ENCODE results near the gene PSIP1.
"Not testable (repeated sequence)": the region's sequence is repeated elsewhere in the genome, so short reads cannot be mapped to it uniquely, and the experiment has no call there.

PSIP1 gene

GRCh38 chr9:15501803-15502202 is 9.0 kb downstream of the PSIP1 start:
- DNase-seq: no peak

GRCh38 chr9:15501179-15501578 is 9.6 kb downstream of the PSIP1 start:
- no peak for DNase-seq

GRCh38 chr9:15499139-15499538 is 11.6 kb downstream of the PSIP1 start:
- no peak for DNase-seq

GRCh38 chr9:15498246-15498995 is 12.3 kb downstream of the PSIP1 start:
- DNase-seq: no peak

GRCh38 chr9:15492485-15493150 is 18.2 kb downstream of the PSIP1 start:
- DNase-seq: no peak

GRCh38 chr9:15491950-15492349 is 18.8 kb downstream of the PSIP1 start:
- no peak for DNase-seq

- no peak for DNase-seq
These were observed 24.7 kb downstream of the PSIP1 start for GRCh38 chr9:15485836-15486666.

- no peak for DNase-seq
These were observed 26.0 kb downstream of the PSIP1 start for GRCh38 chr9:15484802-15485201.

GRCh38 chr9:15482146-15482545 is 28.6 kb downstream of the PSIP1 start:
- DNase-seq: no peak

- DNase-seq: no peak
These were observed 30.7 kb downstream of the PSIP1 start for GRCh38 chr9:15480028-15480427.

- no peak for DNase-seq
These were observed 34.7 kb downstream of the PSIP1 start for GRCh38 chr9:15475923-15476536.

- DNase-seq: no peak
These were observed 40.9 kb downstream of the PSIP1 start for GRCh38 chr9:15469862-15470261.

GRCh38 chr9:15469406-15469805 is 41.4 kb downstream of the PSIP1 start:
- DNase-seq: no peak

GRCh38 chr9:15468145-15468544 is 42.6 kb downstream of the PSIP1 start:
- DNase-seq: no peak

- DNase-seq: no peak
These were observed 49.2 kb downstream of the PSIP1 start for GRCh38 chr9:15461601-15462000.

- no peak for DNase-seq
These were observed 49.7 kb downstream of the PSIP1 start for GRCh38 chr9:15461056-15461455.

- no peak for DNase-seq
These were observed 56.8 kb downstream of the PSIP1 start for GRCh38 chr9:15453956-15454355.

GRCh38 chr9:15444141-15444540 is 66.6 kb downstream of the PSIP1 start:
- no peak for DNase-seq

- DNase-seq: not testable (repeated sequence)
These were observed 68.5 kb downstream of the PSIP1 start for GRCh38 chr9:15442264-15442663.

GRCh38 chr9:15441841-15442240 is 68.9 kb downstream of the PSIP1 start:
- not testable (repeated sequence) for DNase-seq

GRCh38 chr9:15438891-15439290 is 71.9 kb downstream of the PSIP1 start:
- no peak for DNase-seq

- no peak for DNase-seq
These were observed 77.1 kb downstream of the PSIP1 start for GRCh38 chr9:15433661-15434060.

GRCh38 chr9:15433191-15433590 is 77.6 kb downstream of the PSIP1 start:
- no peak for DNase-seq

Data from stimulated activated CD4-positive, alpha-beta T cell treated with anti-CD3 and anti-CD28 coated beads, Interleukin-4, amount 100 ng/mL, for 24 hours (primary cell).